ENCODE results near the gene TPR.

The TPR gene

GRCh38 chr1:186283374-186283773 is 91.7 kb downstream of the TPR start:
- no peak for DNase-seq

GRCh38 chr1:186282466-186282865 is 92.6 kb downstream of the TPR start:
- DNase-seq = no peak

DNA sequence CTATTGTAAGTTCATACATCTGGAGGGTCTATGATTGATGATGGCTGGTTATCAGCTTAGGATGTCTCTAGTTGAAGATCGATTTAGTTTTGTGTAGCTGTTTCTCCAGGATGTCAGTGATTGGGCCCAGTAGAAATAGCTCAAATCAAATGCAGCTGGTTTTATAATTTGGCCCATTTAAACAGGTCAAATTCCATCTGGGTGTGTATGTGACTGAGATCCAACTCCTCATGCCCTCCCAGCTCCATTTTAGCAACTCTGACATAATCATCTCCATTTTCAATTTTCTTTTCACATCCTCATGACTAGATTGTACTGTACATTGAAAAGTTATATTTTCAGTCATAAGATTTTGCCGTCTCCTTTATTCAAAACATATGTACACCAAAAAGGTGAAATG is 99.2 kb downstream of the TPR start:
- no peak for DNase-seq

- no peak for DNase-seq
Observed at GRCh38 chr1:186272486-186272885, 102.6 kb downstream of the TPR start.

DNA sequence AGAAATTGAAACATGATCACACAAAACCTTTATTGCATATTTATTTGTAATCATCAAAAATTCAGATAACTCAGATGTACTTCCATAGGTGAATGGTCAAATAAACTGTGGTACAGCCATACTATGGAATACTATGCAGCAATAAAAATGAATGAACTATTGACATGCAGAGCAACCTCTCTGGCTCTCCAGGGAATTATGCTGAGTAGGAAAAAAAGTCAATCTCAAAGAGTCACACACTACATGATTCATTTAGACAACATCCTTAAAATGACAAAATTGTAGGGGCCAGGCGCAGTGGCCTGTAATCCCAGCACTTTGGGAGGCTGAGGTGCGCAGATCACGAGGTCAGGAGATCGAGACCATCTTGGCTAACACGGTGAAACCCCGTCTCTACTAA is 104.0 kb downstream of the TPR start:
- DNase-seq = no peak

Data from NCI-H1092 (cell line).